Cerebellar cortex (tissue), 1 donor: ENCODE data around the gene ABCD2.
"Not testable (repeated sequence)": the region's sequence is repeated elsewhere in the genome, so short reads cannot be mapped to it uniquely, and the experiment has no call there.

Source experiments
- DNase-seq: peaks from one replicate; pipeline ENCODE4 v3.0.0-alpha.2; 2015; ENCODE audit warnings: low spot score

ABCD2 gene

GRCh38 chr12:39533951-39534350 is 85.7 kb downstream of the ABCD2 start:
- no peak for DNase-seq

GRCh38 chr12:39532448-39532847 is 87.2 kb downstream of the ABCD2 start:
- no peak for DNase-seq

GRCh38 chr12:39526974-39527373 is 92.6 kb downstream of the ABCD2 start:
- DNase-seq: no peak

- DNase-seq: not testable (repeated sequence)
Measured at GRCh38 chr12:39522167-39522566, 97.4 kb downstream of the ABCD2 start.

GRCh38 chr12:39510001-39510400 is 109.6 kb downstream of the ABCD2 start:
- DNase-seq: no peak

- DNase-seq: no peak
Measured at GRCh38 chr12:39505554-39505953, 114.0 kb downstream of the ABCD2 start.

GRCh38 chr12:39505023-39505422 is 114.6 kb downstream of the ABCD2 start:
- DNase-seq: no peak

- no peak for DNase-seq
Measured at GRCh38 chr12:39503439-39503838, 116.2 kb downstream of the ABCD2 start.

GRCh38 chr12:39502726-39503125 is 116.9 kb downstream of the ABCD2 start:
- no peak for DNase-seq
